ENCODE measurements around the gene KLC4.

The KLC4 gene

GRCh38 chr6:43122146-43122545 is 62.7 kb downstream of the KLC4 start:
- DNase-seq (ENCODE audit: low read depth in 2 of 3, low spot score in 1 of 3) = no peak

- DNase-seq (ENCODE audit: low read depth in 2 of 3, low spot score in 1 of 3) = no peak
These were observed 64.3 kb downstream of the KLC4 start for GRCh38 chr6:43123461-43124314.

GRCh38 chr6:43124481-43124880 is 65.0 kb downstream of the KLC4 start:
- DNase-seq (ENCODE audit: low read depth in 2 of 3, low spot score in 1 of 3) = no peak
